Measurements from ENCODE around the gene RGS16.

DNA sequence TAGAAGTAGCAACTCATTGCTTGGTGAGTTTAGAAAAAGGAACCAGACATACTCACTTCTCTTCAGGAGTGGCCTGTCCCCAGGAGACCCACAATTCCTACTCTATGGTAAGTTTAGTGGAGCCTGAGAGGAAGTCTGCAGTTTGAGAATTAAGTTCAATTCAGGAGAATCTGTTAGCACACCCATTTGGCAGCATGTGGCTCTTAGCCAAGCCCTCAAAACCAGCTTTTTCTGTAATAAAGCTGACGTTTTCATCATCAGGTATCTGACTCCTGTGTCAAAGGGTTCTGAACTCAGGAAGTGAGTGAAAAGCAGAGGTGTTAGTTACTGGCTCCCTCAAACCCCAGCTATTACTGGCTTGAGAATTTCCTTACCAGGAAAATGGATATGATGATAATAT, 20.4 kb upstream of the RGS16 start:
- TF ChIP-seq, protein P1, sequence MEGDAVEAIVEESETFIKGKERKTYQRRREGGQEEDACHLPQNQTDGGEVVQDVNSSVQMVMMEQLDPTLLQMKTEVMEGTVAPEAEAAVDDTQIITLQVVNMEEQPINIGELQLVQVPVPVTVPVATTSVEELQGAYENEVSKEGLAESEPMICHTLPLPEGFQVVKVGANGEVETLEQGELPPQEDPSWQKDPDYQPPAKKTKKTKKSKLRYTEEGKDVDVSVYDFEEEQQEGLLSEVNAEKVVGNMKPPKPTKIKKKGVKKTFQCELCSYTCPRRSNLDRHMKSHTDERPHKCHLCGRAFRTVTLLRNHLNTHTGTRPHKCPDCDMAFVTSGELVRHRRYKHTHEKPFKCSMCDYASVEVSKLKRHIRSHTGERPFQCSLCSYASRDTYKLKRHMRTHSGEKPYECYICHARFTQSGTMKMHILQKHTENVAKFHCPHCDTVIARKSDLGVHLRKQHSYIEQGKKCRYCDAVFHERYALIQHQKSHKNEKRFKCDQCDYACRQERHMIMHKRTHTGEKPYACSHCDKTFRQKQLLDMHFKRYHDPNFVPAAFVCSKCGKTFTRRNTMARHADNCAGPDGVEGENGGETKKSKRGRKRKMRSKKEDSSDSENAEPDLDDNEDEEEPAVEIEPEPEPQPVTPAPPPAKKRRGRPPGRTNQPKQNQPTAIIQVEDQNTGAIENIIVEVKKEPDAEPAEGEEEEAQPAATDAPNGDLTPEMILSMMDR (optimal IDR thresholded peaks at IDR 0.05 in 1 of 3, IDR thresholded peaks at IDR 0.05 in 1 of 3, conservative IDR thresholded peaks at IDR 0.05 in 1 of 3; ENCODE audit: extremely low read depth in 1 of 3, insufficient read depth in 2 of 3, low read length in 3 of 3), result no peak
- TF ChIP-seq EZH2 (IDR thresholded peaks at IDR 0.05; ENCODE audit: low read length), result no peak

Measured in keratinocyte (primary cell).